GM19395 (cell line): ENCODE results near the gene MAML3.
A peak's percentile ranks its signal among the peaks of the same experiment; 100 is the strongest.

Experiments used
- ATAC-seq: cut with Tn5 transposase; IDR thresholded peaks from one replicate; pipeline ENCODE4 v1.9.1; 2021; ENCODE audit warnings: mild to moderate bottlenecking, moderate library complexity; ENCODE audit not compliant: unreplicated experiment

The MAML3 gene

DNA sequence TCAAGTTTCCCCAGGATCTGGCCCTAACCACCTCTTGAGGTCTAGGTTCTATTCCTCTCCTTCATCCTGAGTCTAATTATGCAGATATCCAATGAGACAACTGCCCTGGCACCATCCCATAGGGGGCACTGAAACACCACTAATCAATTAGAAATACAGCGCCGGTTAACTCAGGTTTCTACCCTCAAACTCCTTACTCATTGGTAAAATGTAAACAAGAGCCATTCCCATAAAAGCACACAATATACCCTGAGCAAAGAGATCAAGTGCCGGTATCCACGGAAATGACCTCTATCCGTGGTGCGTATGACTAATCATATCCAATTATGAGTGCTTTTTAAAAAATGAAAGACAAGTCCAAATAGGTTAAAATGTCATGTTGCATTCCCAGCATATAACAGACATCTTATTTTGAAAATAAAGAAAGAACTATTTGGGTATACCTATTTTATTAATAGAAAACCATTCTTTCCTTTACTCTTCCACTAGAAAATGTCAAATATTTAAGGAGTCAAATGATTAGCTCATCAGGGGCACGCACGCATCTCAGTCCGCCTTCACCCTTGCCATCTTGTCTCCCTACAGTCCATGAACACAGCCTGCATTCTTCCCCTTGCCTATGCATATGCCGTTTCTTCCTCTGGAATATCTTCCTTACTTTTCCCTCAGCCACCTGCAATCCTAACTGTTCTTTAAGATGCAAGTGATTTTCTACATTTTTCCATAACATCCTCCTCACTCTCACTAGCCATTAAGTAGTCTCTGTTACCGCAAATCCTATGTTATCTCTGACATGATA lies 141.1 kb downstream of the MAML3 start:
- peak; percentile 70 for ATAC-seq

DNA sequence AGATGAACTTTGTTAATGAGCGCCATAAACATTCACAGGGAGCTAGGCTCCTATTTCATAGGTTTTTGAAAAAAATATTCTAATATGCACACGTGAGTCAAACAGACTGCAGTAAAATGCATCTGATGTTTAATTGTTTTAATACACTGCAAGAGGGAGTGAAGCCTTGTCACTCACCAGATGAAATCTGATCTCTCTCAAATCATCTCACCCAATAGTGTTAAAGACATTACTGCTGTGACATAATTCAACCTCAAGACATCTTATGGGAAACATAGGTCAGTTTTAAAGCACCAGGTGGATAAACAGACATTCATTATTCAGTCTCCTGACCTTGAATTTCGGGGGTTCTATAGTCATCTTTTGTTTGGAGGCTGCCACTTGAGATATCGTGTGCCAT lies 148.3 kb downstream of the MAML3 start:
- ATAC-seq, result no peak

DNA sequence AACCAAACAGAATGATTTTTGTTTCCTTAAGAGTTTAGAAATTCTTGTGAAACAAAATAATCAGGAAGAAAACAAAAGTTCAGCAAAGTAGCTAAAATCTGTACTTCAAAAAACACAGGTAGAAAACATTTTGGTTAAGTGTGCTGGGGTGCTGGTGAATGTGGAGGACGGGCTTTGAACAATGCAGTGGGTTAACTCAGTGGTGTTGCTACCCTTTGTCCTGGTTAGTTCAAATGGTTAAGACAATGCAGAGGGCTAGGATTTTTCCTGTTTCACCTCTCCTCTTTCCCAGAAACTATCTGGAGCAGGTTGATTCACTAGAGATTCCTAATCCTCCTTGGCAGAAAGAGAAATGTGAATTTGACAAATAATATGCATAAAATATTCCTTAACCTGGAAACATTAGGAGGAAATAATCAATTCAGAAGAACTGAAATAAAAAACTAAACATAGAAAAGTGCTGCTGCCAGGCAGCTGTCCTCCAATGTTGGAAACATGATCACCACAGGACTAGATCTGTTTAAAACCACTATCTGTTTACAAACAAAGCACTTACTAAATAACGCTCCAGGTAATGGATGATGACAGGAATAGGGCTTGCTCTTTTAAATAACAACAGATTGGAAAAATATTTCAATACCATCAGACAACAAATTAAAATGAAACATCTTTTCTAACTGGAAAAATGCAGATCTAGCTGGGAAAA lies 148.9 kb downstream of the MAML3 start:
- ATAC-seq, result no peak

DNA sequence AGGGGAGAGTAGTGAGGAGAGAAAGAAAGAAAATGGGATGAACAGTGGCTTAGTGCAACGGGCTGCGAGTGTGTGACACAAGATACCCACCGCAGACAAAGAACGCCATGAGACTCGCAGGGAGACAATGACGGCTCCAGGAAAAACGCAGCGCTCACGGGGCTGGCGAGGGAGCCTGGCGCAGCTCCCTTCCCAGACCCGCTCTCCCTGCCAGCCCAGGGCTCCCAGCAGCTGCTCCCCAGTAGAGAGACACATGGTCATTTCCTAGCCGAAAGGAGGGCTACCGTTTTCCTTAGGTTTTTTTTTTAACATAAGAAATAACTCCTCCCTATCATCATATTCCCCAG lies 149.5 kb downstream of the MAML3 start:
- ATAC-seq, result no peak

DNA sequence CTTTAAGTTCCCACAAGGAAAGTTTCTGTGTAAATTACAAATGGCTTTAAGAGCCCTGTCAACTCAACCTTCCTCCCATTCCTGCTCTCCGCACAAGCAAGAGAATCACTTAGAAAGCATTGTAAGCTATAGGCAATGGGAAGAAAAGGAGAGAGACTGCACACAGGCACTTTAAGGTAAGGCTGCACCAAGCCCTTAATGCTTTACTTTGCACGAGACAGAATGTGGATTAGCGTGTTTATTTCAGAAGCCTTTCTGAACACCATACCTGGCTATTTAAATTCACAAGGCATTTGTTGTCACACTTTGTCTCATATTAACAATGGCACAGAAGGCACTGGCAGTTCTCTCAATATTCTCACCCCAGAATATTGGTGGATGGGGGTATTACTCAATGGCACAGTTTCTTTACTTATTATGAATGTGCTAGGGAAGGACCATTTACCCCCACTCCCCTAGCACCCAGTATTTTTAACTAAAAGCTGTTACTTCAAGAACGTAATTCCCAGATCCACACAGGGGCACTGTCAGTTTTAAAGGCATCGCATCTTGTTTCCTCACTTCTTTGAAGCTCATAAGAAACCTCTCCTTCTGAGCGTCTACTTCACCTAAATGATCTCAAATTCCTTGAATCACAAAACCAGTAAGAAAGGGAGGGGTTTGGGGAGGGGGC lies 150.0 kb downstream of the MAML3 start:
- ATAC-seq, result no peak

DNA sequence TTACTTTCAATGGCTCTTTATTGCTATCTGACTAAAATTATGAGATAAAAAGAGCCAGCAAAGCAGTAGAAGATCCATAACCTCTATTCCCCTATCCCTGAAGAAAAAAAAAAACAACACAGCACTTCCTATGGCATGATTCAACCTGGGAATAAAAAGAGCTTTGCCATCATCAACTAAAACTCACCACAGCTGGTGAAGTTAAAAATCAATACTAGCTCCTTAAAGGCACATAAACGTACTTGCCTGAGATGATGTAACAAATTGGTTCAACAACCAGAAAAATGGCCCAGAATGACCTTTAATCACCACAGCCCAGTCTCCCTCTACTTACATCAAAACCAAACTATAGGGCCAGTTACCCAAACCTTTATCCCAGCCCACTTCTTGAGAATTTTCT lies 153.8 kb downstream of the MAML3 start:
- ATAC-seq, result no peak

DNA sequence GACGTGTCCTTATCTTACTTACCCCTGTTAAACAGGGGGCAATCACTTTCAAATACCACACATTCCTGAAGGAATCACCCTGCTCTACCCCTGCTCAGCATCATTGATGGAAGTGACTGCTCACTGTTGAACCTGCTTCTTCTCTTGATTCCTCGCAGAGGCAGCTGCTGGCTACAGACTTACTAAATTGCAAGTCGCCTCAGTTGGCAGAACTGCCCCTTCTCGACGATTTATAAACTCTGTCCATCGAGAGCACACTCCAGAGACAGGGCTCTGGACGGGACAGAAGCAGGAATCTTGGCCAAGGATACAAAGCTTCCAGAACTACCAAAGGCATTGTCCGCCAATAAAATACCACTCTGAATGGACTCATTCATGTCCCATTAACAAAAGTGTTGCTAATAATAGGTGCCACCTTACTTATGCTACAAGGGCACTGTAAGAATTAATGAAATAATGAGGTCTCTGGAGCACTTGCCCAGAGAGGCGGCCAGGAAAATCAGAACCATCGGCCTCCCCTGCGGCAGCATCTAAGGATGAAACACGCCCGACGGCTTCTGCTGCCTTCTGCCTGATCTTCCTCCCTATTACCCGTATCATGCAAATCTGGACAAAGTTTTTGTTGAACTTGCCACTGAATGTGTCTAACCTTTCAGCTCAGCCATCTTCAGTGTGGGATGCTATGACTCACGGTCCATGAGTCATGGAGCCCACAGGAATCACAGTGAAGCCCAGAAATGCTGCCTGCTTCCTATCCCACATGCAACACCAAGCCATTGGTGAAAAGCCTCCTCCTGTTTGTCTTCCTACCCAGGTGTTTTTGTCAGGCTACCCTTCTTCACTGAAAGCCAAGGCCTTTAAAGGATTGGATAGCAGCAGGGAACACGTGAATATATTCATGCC lies 164.9 kb downstream of the MAML3 start:
- no peak for ATAC-seq

DNA sequence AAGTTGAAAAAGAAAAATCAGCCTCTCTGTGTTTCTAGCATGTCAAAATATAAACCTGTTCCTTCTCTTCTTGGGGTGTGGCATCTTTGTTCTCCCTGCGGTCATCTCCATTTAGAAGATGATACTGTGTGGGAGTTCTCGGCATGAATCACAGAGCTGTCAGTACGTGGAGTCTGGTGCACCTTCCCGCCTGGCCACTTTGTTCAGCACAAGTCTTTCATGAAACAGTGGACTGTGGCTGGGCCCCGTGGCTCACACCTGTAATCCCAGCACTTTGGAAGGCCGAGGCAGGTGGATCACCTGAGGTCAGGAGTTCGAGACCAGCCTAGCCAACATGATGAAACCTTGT lies 166.5 kb downstream of the MAML3 start:
- no peak for ATAC-seq

DNA sequence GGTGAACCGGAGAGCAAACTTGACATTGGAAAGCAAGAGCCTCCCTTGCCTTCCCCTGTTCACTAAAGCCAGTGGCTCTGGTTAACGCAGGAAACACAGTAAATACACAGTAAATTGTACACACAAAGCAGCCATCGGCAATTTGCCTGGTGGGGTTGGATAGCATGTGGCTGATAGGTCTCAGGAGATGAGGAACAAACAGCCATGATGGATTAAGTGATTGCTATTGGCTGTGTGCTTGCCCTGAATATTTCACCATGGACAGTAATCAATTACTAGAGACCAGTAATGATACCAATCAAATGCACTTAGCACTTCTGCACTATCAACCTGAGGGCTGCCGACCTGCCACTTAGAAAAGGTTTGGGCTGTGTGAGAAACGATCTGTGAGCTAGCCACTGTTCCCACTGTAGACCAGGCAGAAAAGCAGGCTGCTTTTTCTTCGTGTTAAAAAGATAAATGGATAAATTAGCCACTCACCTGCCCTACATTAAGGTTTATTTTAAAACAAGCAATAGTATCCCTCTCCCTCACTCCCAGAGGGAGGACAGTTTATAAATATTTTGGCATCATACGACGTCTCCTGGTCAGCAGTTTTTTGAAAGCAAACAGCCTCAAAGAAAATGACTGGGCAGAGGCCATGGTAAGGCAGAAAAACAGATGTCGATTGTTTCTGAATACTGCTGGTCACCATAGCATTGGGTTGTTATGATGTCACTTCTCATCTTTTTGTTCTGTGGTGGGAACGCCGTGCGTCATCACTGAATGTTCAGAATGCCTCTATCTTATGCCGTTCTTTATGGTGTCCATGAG lies 167.1 kb downstream of the MAML3 start:
- no peak for ATAC-seq

DNA sequence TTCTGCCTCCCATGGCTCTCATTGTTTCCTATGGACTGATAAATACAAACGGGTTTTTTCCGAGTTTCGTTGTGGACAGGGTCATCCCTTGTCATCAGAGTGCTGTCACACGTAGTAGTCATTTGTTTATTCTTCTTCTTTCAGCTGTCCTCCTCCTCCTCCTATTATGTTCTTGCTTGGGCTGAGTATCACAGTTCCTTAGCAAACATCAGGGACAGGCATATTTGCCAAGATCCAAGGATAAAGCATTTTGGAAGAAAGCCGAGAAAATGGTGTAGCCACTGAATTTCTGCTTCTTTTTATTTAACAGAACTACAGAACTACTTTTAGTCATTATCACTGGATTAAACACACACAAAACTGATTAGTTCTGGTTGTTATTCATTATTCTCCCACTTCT lies 167.9 kb downstream of the MAML3 start:
- ATAC-seq, result no peak

DNA sequence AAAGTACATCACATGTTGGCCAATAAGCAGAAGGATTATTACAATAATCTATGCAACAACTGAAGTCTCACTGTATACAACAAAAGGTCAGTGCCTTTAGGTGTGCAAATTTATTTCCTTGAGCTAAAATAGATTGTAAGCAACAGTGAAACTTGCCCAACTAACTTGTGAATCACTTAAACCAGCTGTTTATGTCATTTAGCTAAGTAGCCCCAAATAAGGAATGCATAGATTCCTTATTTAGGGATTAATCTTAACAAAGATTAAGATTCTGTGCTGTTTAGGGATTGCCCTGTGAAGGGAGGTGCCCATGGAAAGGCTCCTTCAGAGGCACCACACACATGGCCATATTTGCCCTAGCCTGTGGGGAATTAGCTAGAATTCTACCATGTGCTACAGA lies 168.6 kb downstream of the MAML3 start:
- ATAC-seq, result no peak

DNA sequence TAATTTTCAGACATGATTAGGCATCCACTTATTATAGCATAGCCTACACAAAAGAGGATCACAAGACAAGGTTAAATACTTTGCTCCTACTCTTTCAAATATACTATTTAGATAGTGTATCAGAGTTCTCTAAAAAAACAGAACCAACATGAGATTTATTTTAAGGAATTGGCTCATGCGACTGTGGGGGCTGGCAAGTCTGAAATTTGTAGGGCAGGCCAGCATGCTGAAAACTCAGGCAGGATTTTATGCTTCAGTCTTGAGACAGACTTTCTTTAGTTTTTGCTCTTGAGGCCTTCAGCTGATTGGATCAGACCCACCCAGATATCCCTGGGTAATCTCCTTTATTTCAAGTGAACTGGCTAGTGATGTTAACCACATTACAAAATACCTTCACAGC lies 169.5 kb downstream of the MAML3 start:
- ATAC-seq, result no peak

DNA sequence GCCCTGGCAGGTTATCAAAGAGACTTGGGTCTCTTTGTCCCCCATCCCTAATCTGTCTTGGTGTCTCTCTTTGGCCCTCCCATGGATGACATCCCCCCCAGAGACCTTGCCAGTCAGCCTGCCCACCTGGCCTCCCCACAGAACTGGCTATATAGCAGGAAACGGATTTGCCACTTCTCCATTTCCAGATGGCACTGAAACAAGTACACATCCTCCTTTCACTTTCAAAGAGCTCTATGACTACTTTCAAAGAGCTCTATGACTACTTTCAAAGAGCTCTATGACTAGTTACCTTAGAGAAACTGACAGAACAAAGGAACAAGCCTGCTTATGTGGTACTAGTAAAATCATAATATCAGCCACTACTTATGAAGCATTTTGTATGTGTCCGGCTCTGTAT lies 175.3 kb downstream of the MAML3 start:
- peak; percentile 95 for ATAC-seq

DNA sequence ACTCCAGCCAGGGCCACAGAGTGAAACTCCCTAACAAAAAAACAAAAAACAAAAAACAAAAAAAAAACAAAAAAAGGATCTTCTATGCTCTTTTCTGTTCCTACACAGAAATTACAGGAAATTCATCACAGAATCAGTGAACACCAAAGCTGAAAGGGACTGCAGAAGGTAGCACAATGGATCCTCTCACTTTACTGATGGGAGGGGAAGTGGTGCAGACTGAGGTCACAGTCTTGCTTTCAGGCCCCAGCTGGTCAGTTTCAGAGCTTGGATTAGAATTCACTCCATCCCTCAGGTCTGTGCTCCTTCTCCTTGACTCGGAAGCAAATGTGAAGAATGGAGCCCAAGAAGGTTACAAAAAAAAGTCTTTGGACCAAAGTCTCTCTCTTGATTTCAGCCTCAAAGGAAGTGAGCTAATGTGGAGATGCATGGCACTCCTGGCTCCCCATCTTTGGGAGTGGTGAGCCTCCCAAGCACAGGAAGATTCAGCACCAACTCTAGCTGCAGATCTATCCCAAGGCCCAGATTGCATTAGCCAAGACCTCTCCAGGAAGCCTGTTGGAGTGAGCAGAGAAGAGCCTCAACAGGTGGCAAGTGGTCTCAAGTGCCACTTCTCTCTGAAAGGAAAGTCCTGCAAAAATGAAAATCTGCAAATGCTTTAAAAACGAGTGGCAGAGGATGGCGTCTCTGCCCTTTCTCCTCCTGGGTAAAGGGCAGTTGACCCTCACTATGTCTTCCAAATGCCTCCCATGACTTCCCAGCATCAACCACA lies 176.0 kb downstream of the MAML3 start:
- peak; percentile 63 for ATAC-seq

DNA sequence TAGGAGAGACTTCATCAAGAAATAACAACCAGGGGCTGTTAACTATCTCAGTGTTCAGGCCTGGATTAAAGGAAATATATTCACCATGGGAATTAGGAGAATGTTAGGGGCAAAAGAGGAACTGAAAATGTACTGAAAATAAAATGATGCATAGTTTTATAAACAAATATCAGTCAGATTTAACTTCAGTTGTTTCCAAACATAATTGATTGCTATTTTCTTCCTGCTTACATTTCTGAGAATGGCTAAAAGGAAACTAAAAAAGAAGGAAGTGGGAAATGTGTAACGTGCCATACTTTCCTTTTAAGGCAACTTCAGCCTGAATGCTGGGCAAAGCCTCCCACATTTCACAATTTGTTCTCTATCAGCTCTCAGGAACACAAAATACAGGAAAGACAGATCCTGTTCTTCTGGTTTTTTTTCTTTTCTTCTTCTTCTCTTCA lies 178.1 kb downstream of the MAML3 start:
- ATAC-seq, result no peak

DNA sequence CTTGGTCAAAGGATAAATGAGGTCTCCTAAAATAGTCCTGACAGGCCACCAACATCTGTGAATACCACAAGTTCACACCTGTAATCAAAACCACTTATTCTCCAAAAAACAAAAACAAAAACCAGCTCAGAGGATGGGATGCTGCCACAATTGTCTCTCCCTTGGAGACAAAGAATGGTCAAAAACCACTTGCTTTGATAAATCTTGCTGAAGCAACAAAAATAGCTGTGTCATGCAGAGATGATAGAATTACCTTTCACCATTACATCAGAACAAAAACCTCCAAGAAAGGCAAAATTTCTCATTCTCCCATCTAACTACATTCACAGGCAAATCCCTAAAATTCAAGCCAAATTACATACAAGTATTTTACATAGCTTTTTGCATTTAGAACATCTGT lies 180.4 kb downstream of the MAML3 start:
- no peak for ATAC-seq

DNA sequence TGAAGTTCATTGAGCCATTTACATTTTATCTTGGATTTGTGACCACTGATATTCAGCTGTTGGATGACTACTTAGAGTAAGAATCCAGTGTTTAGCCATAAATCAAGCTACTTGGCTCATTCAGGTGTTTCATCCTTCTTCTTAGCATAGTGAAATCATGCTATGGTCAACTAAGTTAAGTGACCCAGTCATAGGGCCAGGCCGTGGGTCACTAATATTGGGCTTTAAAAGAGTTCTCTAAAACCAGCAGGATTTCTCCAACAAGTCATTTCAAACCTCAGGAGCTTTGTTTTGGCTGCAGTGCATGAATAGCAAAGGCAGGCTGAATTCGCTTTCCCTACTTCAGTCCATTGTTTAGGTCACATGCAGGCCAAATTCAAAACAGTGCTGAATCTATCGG lies 181.0 kb downstream of the MAML3 start:
- no peak for ATAC-seq

DNA sequence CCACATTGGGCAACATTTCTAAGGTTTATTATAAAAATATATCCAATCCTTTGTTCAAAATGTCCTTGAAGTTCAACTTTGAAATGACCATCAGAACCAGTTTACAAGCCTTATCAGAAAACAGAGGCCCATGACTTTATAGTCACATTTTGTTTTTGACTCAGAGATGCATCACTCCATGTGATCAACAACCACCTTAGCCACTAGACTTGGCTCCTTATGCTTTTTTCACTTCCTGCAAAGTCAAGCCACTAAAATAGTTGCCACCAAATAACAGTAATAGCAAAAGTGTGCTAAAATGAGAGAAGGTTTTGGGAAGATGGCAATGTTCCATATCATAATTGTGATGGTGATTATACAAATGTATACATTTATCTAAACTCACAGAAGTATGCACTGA lies 181.7 kb downstream of the MAML3 start:
- ATAC-seq, result no peak

DNA sequence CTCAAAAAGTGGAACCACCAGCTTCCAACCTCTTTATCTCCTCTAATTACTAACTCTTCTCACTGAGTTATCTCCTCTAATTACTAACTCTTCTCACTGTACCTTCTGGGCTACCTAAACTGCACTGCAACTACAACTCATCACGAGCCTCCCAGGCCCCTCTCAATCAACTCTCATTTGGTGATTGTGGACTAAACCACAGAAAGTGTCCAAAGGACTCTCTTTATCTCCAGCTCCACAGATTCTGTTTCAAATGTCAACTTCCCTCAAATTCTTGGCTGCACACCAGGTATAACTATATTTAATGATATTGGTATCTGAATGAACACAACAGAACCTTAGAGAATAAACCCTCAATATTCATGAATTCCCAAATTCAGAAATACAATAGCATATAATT lies 182.9 kb downstream of the MAML3 start:
- ATAC-seq, result no peak
